NCI-H748 (cell line): Measurements from ENCODE around the gene SETD5.
A peak's percentile ranks its signal among the peaks of the same experiment; 100 is the strongest.

Source experiments
- DNase-seq: peaks from one replicate; lab custom pipeline; 2025; ENCODE audit not compliant: unreplicated experiment; lab: John Stamatoyannopoulos, UW

Gene SETD5

DNA sequence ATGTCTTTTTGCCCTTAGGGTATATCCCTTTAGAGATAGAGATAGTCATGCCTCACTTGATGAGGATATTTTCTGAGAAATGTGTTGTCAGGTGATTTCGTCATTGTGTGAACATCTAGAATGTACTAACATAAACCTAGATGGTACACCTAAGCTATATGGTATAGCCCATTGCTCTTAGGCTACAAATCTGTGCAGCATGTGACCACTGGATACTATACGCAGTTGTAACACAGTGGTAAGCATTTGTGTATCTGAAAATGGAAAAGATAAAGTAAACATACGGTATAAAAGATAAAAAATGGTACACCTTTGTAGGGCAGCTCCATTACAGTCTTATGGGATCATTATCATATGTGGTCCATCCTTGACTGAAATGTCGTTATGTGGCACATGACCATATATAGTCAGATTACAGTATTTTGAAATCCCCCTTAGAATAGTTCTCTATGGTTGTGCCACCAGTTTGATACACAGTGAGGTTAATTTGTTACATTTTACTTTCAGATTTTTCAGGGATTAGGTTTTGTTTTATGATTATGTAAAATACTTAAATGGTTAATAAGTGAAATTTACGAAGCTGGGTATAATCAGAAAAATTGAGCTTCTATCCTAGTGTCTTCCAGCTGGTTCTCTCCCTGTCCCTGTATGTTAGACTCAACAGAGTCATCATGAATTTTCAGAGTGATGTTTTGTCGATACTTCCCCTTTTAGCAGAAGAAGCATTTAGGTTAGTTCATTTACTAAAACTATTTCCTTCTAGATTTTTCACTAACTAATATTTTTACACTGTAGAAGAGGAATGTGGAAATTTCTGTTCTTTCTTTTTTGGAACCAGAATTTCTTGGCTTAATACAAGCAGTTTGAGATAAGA, 12.8 kb downstream of the SETD5 start:
- no peak for DNase-seq

DNA sequence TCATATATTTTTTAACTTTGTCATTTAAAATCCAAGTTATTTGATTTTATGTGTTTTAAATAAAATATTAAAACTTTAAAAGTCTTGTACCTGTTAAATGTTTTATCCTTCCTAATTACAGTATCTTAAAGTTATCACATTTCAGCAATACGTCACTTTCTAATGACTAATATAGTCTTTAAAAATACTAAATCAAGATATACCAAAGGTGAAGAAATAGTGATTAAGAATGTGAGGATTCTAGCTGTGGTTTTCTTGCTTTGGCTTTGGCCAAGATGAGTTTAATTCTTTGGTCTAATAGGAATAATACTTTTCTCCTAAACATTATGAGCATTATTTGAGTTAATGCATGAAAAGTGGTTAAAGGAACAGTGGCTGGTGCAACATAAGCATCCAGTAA, 13.9 kb downstream of the SETD5 start:
- no peak for DNase-seq

DNA sequence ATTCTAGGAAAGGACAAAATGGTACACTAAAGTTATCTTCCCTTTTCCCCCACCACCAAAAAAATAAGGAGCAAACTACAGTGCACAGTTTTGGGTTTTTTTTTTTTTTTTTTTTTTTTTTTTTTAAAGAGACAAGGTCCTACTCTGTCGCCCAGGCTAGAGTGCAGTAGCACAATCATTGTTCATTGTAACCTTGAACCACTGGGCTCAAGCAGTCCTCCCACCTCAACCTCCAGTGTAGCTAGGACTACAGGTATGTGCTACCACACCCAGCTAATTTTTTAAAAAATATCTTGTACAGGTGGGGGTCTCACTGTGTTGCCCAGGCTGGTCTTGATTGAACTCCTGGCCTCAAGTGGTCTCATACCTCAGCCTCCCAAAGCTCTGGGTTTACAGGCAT, 14.9 kb downstream of the SETD5 start:
- DNase-seq = no peak

- no peak for DNase-seq
Observed at GRCh38 chr3:9414826-9415225, 17.4 kb downstream of the SETD5 start.

DNA sequence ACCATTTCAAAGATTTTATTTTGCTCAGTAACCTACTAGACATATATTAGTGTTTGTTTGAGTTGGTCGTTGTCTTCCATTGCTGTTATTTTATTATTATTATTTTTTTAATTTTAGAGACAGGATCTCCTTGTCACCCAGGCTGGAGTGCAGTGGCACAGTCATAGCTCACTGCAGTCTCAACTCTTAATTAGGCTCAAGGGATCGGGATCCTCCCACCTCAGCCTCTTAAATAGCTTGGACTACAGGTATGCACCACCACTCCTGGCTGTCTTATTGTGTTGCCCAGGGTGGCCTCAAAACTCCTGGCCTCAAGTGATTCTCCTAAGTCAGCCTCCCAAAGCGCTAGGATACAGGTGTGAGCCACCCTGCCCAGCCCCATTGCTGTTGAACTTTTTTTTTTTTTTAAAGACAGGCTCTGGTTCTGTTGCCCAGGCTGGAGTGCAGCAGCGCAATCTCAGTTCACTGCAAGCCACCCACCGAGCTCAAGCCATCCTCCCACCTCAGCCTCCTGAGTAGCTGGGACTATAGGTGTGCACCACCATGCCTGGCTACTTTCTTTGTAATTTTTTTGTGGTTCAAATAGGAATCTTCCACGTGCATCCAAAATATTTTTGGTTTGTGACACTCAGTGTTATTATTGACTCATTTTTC, 18.2 kb downstream of the SETD5 start:
- no peak for DNase-seq

DNA sequence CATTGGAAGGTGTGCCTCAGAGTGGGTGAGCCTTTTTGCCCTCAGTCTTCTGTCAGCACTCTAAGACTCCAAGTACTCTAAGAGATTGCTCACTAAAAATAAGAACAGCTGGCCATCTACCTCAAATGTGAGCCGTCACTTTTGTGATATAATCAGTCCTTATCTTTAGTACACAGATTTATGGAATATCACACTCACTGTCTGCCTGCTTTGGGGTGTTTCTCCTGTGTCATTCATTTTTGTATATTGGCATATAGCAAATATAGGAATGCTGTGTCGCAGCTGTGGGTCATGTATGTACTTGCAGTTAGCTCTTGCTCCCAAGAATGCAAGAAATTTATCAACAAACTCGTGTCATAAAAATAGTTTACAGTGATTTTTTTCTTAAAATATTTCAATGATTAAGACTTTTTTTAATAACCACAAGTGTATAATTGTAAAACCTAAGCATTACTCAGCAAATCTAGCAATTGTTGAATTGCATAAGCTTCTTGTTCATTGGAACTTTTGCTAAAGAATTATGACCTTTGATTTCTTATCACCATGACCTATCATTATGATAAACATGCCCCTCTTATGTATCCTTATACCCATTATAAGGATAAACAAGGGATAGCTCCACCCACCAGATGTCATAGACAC, 18.8 kb downstream of the SETD5 start:
- DNase-seq = no peak

GRCh38 chr3:9420850-9421549, 23.6 kb downstream of the SETD5 start:
- DNase-seq = no peak

DNA sequence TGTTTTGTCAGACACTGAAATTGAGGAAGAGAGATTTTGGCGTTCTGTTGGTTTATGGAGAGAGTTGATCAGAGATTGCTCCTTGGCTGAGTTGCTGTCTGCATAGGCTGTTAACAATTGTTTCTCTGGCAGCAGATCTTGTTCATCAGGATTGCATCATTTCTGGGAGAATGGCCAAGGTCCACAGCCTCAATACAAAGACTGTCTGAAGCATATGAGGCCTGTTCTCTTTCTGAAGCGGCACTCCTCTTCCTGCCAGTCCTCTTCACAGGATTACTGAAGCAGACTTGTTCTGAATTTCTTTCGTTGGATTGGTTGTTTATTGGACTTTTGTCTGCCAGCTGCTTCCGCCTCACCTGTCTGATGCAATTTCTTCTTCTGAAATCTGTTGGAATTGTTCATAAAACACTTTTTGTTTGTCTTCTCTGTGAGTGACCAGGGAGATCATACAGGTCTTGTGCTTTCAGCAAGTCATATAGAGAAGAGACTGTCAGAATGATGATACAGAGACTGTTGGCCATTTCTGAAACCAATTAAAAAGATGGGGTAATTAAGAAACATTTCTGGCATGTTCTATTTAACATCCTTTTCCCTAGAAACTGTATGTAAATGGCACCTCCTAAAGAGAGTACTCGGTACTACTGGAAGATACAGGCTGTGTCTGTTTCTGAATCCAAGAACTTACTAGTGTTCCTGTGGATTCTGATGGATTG, 25.5 kb downstream of the SETD5 start:
- DNase-seq = peak; percentile 82

DNA sequence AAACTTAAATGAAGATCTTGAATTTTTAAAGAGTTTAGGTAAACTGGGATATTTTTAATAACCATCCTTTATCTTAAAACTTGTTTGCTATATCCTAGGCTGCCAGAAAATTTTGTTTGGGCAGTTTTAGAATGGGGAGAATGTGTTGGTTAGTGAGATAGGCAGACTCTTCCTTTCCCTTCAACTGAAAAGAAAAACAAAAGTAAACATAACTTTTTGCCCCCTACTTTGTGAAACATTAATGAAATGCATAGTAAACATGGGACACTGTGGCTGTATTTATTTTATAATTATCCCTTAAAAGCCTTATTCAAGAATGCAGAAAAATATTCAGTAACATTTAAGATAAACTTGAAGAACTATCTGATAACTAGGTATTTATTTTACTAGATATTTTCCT, 31.0 kb downstream of the SETD5 start:
- DNase-seq = no peak

GRCh38 chr3:9430733-9431132, 33.3 kb downstream of the SETD5 start:
- DNase-seq = no peak

- no peak for DNase-seq
Observed at GRCh38 chr3:9433627-9434521, 36.5 kb downstream of the SETD5 start.

- no peak for DNase-seq
Observed at GRCh38 chr3:9435316-9435715, 37.9 kb downstream of the SETD5 start.

DNA sequence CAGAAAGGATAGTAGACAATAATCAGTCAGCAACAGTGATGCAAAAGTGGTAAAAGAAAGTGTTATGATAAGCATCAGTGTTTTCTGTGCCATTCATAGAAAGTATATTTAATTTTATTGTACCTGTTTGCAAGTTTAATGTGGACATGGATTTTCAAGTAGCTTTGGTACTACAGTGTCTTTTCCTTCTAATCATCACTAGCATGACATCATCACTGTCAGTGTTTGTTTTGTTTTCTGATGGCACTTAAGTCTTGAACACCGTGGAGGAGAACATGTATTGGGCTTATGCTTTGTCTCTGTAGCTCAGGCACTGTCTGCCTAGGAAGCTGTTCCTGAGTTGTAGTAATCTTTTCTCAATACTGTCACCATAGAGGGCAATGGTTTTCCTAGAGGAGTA, 41.9 kb downstream of the SETD5 start:
- DNase-seq = no peak

- DNase-seq = no peak
Observed at GRCh38 chr3:9441501-9442221, 44.2 kb downstream of the SETD5 start.

DNA sequence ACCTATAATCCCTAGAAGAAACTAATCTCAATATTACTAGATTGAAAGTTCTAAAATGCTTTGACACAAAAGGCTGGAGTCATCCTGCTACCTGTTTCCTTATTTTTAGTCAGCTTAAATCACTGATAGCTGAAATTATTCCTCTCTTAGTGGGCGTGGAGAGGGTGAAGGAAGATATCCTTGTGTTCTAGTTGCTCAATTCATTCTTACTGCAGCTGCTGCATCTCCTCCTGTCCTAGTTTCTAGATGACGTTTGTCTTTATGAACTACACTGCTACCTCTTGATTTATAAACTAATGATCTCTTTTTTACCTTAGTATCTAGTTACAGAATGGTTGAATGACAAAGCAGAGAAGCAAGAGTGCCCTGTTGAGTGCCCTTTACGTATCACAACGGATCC, 50.7 kb downstream of the SETD5 start:
- DNase-seq = no peak

- DNase-seq = no peak
Observed at GRCh38 chr3:9448643-9449042, 51.2 kb downstream of the SETD5 start.

GRCh38 chr3:9450126-9450525, 52.7 kb downstream of the SETD5 start:
- no peak for DNase-seq

DNA sequence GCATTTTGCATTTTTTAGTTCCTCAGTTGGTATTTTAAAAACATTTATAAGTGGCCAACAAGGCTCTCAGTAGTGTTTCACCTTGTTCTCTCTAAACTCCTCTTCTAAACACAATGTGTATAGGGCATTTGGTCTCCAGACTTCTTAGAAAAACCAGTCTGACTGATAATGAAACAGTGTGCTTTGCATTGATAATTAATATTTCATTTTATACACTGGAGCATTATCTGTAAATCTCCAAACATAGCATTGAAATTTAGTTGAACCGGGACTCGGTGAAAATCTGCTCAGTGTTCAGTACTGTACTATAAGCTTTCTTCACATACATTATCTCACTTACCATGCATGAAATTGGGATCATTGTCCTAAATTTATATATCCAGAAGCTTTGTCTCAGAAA, 53.6 kb downstream of the SETD5 start:
- no peak for DNase-seq

DNA sequence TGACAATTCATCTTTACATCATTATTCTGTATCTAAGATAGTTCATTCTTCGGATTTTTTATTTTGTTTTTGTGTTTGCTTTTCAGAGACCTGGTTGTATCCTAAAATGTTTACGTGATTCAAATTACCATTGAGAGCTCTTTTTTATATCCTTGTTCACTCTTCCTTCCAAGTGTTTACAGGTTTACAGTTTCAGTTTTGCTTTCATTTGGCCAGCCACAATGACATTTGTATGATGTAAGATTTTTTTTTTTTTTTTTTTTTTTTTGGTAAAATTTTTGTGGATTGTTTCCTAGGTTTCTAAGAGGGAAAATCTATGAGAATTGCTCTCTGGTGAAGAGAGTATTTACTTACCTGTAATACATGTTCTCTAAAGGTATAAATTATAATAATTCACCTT, 55.0 kb downstream of the SETD5 start:
- DNase-seq = no peak
